Kidney glomerular epithelial cell (primary cell): Measurements from ENCODE around the gene JUND.
"Not testable (repeated sequence)": the region's sequence is repeated elsewhere in the genome, so short reads cannot be mapped to it uniquely, and the experiment has no call there.

Experiments
- DNase-seq: peaks from one replicate; lab custom pipeline; 2025; lab: John Stamatoyannopoulos, UW

JUND gene

DNA sequence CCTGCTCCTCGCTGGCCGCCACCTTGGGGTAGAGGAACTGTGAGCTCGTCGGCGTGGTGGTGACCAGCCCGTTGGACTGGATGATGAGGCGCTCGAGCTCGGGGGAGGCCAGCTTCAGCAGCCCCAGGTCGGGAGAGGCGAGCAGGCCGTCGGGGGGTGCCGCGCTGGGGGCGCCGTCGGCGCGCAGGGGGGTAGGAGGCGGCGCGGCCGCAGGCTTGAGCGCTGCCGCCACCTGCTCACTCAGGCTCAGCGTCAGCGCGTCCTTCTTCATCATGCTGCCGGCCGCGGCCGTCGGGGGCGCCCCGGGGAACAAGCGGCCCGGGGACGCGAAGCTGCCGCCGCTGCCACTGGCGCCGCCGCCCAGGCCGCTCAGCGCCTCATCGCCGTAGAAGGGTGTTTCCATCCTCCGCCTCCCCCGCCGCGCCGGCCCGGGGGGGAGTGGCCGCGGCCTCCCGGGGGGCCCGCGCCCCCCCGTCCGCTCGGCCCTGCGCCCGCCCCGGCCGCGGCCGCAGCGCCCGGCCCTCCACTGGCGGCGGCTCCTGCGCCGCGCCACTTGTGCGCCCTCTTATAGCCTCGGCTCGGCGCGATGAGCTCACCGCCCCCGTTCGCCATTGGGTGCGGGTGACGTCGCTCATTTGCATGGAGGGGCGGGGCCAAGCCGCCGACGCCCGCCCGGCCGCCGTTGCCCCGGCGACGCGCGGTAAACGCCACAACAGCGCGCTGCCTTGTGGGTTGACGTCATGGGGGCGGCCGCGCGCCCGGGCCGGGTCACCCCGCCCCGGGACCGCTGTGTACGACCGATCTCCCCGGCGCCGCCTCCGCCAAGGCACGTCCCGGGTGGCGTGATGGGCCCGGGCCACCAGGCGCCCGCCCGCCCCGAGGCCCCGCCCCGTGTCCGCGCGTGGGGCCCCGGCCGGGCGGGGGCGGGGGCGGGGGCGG, at the start of gene JUND:
JUND (minus strand) TSS at position 541 of the 939 bp plus-strand sequence; CDS start at position 403, 138 bp downstream.
- peak; percentile 96 for DNase-seq

DNA sequence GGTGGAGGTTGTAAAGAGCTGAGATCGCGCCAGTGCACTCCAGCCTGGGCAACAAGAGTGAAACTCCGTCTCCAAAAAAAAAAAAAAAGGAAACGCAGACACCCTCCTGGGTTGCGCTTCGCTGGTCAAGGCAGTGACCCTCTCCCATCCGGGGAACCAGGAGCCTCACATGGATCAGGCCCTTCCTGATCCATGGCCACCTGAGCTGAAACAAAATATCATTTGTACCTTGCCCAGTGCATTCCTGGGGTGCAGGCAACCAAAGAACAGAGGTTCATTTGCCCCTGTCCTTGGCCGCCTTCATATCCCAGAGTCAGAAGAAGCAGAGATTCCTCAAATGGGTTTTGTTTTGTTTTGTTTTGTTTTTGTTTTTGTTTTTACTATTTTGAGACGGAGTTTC, 49.4 kb upstream of the JUND start:
- no peak for DNase-seq

DNA sequence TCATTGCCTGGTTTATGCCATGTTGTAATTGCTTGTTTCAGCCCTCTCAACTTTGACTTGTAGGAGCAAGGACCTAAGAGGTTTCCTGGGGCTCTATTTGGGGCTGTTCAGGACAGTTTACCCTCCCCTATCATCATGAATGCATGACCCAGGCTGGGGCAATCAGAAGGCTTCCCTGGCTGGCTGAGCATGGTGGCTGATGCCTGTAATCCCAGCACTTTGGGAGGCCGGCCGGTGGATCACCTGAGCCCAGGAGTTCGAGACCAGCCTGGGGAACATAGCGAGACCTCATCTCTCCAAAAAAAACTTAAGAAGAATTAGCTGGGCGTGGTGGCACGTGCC, 47.6 kb upstream of the JUND start:
- no peak for DNase-seq

DNA sequence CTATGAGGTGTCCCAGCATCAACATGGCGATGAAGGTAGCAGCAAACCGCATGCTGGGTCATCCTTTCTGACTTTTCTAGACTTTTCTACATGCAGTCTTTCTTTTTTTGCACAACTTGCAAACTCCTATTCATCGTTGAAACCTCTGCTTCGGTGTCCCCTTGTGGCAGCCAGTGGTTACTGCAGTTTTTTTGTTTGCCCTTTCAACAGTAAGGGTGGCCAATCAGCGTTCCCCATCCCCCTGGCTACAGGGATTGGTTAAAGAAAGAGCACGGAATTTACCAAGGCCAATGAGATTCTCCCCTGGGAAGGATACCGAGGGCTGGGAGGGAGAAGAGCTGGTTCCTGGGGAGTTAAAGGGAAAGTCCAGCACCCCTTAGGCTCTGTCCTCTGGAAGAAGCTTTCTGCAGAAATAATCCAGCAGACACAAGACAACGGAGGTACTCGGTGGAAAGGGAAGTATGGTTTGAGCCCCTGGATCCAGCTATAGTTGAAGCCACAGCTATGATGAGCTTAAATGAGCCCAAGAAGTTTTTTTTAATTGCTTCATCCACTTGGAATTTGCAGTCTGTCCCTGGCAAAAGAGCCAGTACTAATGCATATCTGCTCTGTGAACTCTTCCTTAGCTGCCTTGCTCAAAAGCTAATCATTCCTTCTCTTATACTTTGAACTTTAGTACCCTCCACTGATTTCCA, 47.1 kb upstream of the JUND start:
- DNase-seq: peak; percentile 96

DNA sequence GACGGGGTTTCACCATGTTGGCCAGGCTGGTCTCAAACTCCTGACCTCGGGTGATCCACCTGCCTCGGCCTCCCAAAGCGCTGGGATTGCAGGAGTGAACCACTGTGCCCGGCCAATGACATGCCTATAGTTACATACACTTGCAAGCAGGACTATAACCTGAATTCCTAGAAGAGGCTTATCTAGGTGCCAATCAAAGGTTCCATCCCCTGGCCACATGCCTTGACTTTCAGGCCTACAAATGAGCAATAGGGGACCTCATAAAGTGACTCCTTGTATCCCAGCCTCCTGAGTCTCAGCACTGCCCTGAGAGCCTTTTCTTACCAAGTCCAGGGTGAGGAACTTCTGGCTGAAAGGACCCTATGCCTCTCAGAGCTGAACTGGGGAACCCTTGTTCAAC, 45.4 kb upstream of the JUND start:
- DNase-seq: no peak

DNA sequence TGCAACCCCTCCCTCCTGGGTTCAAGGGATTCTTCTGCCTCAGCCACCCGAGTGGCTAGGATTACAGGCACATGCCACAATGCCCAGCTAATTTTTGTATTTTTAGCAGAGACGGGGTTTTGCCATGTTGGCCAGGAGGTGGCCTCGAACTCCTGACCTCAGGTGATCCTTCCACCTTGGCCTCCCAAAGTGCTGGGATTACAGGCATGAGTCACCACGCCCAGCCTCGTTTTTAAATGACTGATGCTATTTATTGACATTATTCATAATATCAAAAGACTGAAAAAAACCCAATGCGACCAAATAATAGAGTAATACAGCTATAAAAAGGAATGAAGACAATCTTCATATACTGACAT, 42.9 kb upstream of the JUND start:
- not testable (repeated sequence) for DNase-seq

DNA sequence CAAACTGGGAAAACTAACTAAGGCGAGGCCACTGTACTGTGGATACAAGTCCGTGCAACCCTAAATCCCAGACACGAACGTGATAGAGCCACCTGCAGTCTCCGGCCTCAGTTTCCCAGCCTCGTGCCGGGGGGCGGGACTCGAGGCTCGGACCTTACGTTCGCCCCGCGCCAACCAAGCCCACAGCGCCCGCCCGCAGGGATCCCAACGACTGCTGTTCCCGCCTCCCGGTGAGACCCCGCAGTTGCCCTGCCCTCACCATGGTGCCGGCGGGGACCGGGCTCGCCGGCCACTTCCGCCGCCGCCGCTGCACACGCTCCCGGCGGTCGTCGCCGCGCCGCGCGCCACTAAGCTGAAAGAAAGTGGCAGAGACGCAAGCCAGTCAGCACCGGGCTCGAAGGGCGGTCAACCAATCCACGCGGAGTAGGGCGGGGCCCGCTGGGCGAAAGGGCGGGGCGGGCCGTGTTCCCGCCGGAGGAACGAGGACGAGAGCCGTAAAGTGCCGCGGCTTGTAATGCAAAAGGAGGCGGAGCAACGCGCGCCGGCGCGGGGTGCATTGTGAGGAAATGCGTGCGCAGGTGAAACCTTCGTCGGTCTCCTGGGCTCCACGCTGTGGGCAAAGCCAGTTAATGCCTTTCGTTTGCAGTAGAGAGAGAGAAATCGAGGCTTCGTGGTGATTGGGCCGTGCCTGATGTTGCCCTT, 41.5 kb upstream of the JUND start, which contains the start of gene LSM4:
LSM4 (minus strand) TSS at position 318 of the 702 bp plus-strand sequence; CDS start at position 262, 56 bp downstream.
- peak; percentile 97 for DNase-seq

DNA sequence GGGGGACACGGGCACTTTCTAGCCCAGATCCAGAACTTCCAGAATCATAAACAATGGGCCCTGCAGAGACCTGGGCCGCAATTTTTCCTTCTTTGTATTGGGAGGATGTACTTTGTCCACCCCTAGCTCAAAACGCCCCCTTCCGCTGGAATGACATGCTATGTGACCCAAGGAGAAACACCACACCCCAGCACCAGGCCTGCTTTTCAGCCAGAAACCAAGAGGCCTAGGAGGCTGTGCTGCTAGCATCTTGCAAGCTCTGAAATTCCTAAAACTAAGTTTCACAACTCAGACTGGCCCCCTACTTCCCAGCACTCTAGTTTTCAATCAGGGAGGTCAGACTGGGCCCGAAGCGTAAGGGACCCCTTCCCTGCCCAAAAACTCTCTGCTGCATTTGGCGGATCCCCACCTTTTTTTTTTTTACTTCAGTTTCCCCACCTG, 40.9 kb upstream of the JUND start:
- DNase-seq: peak; percentile 28

DNA sequence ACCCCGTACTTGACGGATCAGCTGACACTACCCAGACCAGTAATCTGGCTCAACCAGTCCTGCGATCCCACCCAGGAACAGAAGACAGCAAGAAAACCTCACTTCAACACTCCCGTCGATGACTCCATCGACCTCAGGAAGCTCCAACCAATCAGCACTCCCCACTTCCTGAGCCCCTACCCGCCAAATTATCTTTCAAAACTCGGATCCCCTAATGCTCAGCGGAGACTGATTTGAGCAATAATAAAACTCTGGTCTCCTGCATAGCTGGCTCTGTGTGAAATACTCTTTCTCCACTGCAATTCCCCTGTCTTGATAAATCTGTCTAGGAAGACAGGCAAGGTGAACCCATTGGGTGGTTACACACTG, 40.3 kb upstream of the JUND start:
- DNase-seq: no peak

DNA sequence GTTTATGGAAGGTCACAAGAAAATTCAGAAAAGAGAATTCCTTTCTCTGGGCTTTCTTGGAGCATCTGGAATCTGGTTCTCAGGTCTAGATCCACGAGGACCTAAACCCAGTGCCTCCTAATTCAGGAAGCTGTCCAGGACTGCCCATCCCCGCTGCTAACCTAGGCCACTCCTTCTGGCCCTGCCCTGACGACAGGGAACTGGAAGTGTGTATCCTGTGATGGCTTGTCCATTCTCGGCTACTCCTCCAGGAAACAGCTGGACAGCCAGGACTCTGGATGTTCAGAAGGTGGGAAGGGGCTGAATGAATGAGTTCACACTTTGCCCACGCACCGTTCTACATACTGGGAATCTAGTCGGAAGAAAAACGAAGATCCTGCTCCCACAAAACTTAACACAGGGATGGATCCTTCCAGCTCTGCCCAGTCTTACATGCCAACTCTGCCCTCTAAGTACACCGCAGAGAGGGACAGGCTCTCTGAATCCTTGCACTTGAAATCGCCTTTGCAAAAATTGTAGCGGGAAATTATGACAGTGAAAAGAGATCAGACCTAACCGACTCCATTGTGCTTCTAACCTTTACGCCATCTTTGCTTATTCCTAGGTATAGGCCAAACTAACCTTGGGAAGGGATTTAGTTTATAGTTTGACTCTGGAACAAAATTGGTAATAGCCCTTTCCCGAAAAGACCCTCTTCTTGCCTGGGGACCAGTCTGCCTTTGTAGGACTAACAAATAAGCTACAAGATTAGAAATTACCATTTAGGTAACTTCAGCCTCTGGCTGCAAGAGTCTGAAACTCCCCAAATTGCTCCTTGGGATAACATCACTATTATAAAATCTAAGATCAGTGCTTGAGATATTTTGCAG, 39.7 kb upstream of the JUND start:
- DNase-seq: no peak

DNA sequence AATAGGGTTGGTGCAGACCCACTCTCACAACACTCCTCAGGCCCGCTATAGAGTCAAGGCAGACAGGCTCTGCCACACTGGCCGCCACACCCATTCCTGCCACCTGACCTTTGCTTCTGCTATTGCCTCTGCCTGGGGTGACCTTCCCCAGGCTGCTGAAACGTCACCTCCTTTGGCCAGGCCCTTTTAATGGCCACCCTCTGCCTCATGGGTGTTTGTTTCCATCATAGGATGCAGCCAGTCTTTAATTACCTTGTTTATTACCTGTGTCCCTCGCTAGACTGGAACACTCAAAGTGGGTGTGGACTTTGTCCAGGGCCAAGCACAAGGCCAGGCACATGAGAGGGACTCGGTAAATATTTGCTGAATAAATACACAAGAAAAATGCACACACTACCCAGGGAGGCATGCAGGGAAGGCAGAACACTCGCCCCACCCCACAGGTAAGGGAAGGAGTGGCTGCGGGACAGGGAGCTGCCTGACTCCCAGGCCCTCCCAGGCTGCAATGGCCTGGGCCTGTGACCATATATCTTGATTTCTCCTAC, 38.2 kb upstream of the JUND start:
- DNase-seq: no peak

DNA sequence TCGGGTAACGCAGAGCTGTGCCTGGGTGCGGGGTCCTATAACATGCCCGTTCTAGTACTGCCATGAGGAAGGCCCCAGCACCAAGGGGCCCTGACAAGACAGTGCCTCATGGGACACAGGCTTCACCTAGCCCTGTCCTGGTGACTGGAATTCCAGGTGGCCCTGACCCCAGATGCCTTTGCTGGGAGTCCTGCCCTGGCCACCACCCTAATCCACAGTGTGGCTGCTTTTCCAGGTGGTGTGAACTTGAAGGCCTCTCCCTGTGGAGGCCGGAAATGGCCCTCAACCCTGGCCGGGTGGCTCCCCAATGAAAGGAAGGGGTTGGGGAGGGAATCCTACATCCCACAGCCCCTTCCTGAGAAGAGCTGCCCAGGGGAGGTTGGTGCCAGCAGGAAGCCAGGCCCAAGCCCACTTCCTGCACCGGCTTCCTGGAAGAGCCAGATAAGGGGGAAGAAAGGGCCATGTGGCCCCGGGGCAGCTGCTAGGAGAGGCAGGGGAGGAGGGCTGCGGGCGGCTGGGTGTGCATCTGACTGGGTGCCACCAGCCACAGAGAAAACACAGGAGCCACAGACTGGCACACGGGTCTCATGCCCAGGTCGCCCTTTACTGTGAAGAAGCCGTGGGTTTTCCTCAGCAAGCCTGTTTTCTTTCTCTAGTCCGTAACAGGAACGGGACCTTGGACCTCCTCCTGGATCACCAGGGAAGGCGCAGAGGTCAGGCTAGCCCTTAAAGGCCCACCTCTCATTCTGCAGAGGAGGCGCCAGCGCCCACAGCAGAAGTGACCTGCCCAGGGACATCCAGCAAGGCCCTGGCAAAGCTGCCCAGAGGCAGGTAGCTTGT, 36.8 kb upstream of the JUND start:
- DNase-seq: no peak

DNA sequence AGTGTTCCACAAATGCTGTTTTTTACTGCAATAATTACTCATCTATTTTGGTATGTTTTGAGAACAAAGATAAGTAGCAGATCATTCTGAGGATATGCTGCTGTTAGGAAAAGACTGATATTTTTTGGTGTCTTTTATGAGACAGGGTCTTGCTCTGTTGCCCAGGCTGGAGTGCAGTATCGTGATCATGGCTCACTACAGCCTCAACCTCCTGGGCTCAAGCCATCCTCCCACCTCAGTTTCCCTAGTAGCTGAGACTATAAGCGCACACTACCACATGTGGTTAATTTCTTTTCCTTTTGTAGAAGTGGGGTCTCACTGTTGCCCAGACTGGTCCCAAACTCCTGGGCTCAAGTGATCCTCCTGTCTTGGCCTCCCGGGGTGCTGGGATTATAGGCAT, 32.0 kb upstream of the JUND start:
- DNase-seq: no peak

DNA sequence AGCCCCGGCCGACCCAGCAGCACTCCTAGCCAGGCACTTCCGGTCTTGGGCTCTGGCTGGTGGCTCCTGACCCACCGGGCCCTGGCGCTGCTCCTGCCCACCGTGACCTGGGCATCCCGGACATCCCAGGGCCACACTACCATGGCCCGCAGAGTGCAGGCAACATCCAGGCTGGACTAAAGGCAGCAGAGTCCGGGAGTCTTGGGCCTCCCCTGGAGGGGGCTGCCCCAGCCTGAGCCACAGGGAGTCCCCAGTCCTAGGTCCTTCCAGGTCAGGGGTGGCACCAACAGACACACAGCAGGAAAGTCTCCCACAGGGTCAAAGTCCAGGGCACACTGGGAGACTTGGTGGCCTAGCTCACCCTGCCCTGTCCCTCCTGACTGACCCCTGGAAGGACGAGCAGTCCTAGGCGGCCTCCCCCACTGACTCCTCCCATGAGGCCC, 30.7 kb upstream of the JUND start:
- no peak for DNase-seq

DNA sequence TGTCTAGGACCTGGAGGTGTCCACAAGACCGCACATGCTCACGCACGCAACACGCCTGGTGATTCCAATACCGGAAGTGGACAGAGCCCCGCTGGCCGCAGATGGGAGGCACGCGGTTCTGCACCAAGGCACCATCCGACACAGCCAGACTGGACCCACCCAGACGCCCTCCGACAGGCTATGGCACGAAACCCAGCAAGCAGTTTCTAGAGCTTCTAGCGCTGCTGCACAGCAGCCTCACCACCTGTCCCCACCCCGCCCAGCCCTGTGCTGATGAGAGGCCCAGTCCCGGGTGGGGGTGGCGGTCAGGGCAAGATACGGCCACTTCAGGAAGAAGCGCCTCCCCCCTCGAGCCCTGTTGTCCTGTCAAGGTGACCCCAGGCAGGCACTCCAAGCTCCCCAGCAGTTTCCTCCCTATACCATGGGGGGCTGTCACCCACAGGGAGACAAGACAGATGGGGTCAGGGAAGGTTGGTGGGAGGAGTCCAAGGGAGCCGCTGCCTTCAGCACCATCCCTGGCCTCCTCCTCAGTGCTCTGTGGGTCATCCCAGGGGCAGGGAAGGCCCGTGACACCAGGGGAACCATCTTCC, 30.2 kb upstream of the JUND start:
- DNase-seq: no peak

DNA sequence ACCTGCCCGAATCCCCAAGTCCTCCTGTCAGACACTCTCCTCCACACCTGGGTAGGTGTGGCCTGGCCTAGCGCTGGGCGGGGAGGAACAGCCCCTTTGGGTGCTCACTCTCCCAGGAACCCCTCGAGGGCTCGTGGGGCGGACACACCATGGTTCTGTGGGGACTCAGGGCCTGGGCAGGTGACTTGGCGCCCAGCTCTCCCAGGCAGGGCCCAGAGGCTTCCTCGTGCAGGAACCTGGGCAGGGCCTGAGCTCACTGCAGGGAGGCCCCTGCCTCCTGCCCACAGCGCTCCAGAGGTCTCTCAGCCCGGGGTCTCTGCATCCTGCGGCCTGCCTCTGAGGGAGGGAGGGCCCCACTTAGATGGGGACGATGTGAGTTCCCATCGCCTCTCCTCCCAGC, 29.5 kb upstream of the JUND start:
- no peak for DNase-seq

DNA sequence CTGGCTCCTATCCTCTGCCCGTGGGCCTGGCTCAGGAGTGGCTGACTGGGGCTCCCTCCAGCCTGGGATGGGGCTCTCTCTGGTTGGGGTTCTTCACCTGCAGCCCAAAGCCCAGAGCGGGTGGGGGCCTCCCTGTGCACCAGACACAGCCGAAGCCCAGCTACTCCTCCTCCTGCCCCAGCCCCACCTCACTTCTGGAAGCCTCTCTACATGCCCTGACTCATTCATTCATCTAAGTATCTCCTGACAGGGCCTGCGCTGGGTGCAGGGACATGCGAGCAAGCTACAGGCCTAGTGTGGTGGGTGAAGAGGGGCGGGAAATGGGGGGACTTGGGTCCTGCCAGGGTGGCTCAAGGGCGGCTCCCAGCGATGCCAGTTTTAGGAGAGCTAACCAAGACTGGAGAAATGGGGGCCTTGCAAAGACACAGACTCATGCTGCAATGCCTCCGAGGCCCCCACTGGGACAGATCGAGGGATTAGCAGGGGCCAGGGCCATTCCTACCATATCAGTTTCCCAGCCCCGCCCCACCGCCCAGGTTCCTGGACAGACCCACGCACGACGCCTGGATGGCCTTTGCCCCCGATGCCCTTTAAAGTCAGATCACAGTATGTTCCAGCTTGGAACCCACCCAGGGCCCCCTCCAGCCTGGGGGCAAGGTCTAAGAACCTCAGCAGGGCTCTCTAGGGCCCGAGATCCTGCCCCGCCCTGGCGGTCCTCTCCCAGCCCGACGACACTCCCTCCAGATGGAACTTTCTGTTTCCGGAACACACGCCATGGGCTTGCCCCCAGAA, 28.9 kb upstream of the JUND start:
- no peak for DNase-seq

DNA sequence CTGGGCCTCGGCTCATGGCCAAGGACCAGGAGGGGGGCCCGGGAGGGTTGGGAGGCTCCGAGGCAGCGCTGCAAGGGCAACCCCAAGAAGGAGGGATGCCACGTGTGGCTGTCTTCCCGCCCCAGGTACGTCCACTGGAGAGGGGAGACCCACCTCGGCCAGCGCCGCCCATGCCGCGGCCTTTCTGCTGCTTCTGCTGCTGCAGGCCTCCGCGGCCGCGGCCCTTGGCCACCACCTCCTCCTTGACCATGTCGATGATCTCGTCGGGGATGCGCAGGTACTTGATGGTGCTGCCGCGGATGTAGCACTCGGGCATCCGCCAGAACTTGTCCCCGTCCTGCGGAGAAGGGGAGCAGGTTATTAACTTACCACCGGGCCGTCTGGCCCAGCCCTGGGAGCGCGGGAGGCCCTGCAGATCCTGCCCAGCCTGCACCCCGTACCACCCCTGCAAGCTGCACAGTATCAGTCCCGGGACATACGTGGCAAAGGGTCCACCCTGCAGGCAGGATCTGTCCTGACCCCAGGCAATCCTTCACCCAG, 28.2 kb upstream of the JUND start:
- no peak for DNase-seq

DNA sequence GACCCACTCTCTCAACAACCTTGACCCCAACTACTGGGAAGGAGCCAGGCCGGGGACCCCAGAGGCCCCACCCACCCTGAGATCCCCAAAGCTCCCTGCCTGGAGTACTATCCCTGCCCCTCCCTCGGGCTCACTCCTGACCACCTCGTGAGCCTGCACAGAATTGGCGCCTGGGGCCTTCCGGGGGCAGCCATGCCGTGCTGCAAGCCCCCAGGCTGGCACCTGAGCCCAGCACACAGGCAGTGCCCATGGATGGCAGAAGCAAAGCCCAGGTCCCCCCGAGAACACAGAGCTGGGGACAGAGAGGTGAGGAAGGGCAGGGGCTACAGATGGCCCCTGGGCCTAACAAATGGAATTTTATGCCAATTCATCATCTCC, 27.5 kb upstream of the JUND start:
- DNase-seq: no peak
